SK-N-SH treated with all-trans-retinoic acid at 6 μM for 48 hours (cell line): ENCODE measurements around the gene PRELID1.

ENCODE experiments used
- ATAC-seq: fragments of 200-7000 bp; cut with Tn5 transposase; 3 replicates; pipeline ENCODE4 v1.9.1; 2020; ENCODE audit warnings: mild to moderate bottlenecking, moderate library complexity
- ARNTL ChIP-seq: fragments of 450-650 bp; formaldehyde crosslinking; IDR thresholded peaks from 2 replicates; pipeline ENCODE4 v1.5.0; 2020; ENCODE audit warnings: low read depth, mild to moderate bottlenecking, moderate library complexity, borderline replicate concordance
- BACH2 ChIP-seq: fragments of 250-450 bp; sonication (Bioruptor Pico); IDR thresholded peaks from 2 replicates; pipeline ENCODE4 v1.9.0; 2021; ENCODE audit warnings: mild to moderate bottlenecking, borderline replicate concordance
- CREB5 ChIP-seq: fragments of 250-450 bp; sonication (Bioruptor Pico); IDR thresholded peaks from 2 replicates; pipeline ENCODE4 v1.5.1; 2020; ENCODE audit warnings: low read depth, mild to moderate bottlenecking, moderate library complexity
- CSDC2 ChIP-seq: fragments of 250-450 bp; sonication (Bioruptor Pico); IDR thresholded peaks from 2 replicates; pipeline ENCODE4 v1.5.0; 2020; ENCODE audit warnings: mild to moderate bottlenecking, moderate library complexity
- CSRNP3 ChIP-seq: fragments of 250-450 bp; sonication (Bioruptor Pico); IDR thresholded peaks from 2 replicates; pipeline ENCODE4 v1.5.1; 2021; ENCODE audit warnings: mild to moderate bottlenecking, moderate library complexity
- ESRRG ChIP-seq: fragments of 250-450 bp; sonication (Bioruptor Pico); IDR thresholded peaks from 2 replicates; pipeline ENCODE4 v1.6.1; 2021; ENCODE audit warnings: mild to moderate bottlenecking
- GLIS3 ChIP-seq: fragments of 250-450 bp; sonication (Bioruptor Pico); IDR thresholded peaks from 2 replicates; pipeline ENCODE4 v1.5.0; 2020; ENCODE audit warnings: mild to moderate bottlenecking, moderate library complexity
- ISL1 ChIP-seq: fragments of 250-450 bp; sonication (Bioruptor Pico); IDR thresholded peaks from 2 replicates; pipeline ENCODE4 v2.1.2; 2022; ENCODE audit warnings: mild to moderate bottlenecking, moderate library complexity
- OSR1 ChIP-seq: fragments of 250-450 bp; sonication (Bioruptor Pico); IDR thresholded peaks from 2 replicates; pipeline ENCODE4 v1.8.0; 2022; ENCODE audit warnings: moderate library complexity, mild to moderate bottlenecking, inconsistent platforms
- PATZ1 ChIP-seq: fragments of 250-450 bp; sonication (Bioruptor Pico); IDR thresholded peaks from 2 replicates; pipeline ENCODE4 v1.8.0; 2020; ENCODE audit warnings: mild to moderate bottlenecking, moderate library complexity, borderline replicate concordance
- PPARA ChIP-seq: fragments of 250-450 bp; sonication (Bioruptor Pico); IDR thresholded peaks from 2 replicates; pipeline ENCODE4 v1.5.0; 2020; ENCODE audit warnings: mild to moderate bottlenecking, borderline replicate concordance
- RARB ChIP-seq: fragments of 250-450 bp; sonication (Bioruptor Pico); IDR thresholded peaks from 2 replicates; pipeline ENCODE4 v1.8.0; 2021; ENCODE audit warnings: mild to moderate bottlenecking, moderate library complexity
- SNAI2 ChIP-seq: fragments of 250-450 bp; sonication (Bioruptor Pico); IDR thresholded peaks from 2 replicates; pipeline ENCODE4 v1.5.0; 2020; ENCODE audit warnings: mild to moderate bottlenecking, moderate library complexity
- TCF4 ChIP-seq: fragments of 250-450 bp; sonication (Bioruptor Pico); IDR thresholded peaks from 2 replicates; pipeline ENCODE4 v1.8.0; 2021; ENCODE audit warnings: mild to moderate bottlenecking, moderate library complexity, borderline replicate concordance
- TOX ChIP-seq: fragments of 250-450 bp; sonication (Bioruptor Pico); IDR thresholded peaks from 2 replicates; pipeline ENCODE4 v1.8.0; 2021; ENCODE audit warnings: mild to moderate bottlenecking, moderate library complexity, borderline replicate concordance
- TSHZ2 ChIP-seq: fragments of 250-450 bp; sonication (Bioruptor Pico); IDR thresholded peaks from 2 replicates; pipeline ENCODE4 v1.5.0; 2020; ENCODE audit warnings: mild to moderate bottlenecking, moderate library complexity
- ZC3H10 ChIP-seq: fragments of 250-450 bp; sonication (Bioruptor Pico); IDR thresholded peaks from 2 replicates; pipeline ENCODE4 v1.5.1; 2021; ENCODE audit warnings: mild to moderate bottlenecking, moderate library complexity
- ZFP3 ChIP-seq: fragments of 250-450 bp; sonication (Bioruptor Pico); IDR thresholded peaks from 2 replicates; pipeline ENCODE4 v1.5.0; 2020; ENCODE audit warnings: mild to moderate bottlenecking, moderate library complexity
- ZFP30 ChIP-seq: fragments of 450-650 bp; formaldehyde crosslinking; IDR thresholded peaks from 2 replicates; pipeline ENCODE4 v1.5.0; 2022; ENCODE audit warnings: mild to moderate bottlenecking, moderate library complexity
- ZNF565 ChIP-seq: fragments of 450-650 bp; formaldehyde crosslinking; conservative IDR thresholded peaks from 2 replicates; pipeline ENCODE4 v1.5.0; 2020; ENCODE audit warnings: low read depth, mild to moderate bottlenecking, moderate library complexity
- ZNF70 ChIP-seq: fragments of 450-650 bp; formaldehyde crosslinking; IDR thresholded peaks from 2 replicates; pipeline ENCODE4 v1.5.0; 2020; ENCODE audit warnings: mild to moderate bottlenecking, moderate library complexity
- ZNF8 ChIP-seq: fragments of 450-650 bp; formaldehyde crosslinking; IDR thresholded peaks from 2 replicates; pipeline ENCODE4 v1.5.0; 2020; ENCODE audit warnings: mild to moderate bottlenecking, moderate library complexity
- TF ChIP-seq, protein P1 (sequence below): fragments of 250-450 bp; sonication (Bioruptor Pico); IDR thresholded peaks from 2 replicates; pipeline ENCODE4 v1.8.0; 2021; ENCODE audit warnings: low read depth, mild to moderate bottlenecking, moderate library complexity, borderline replicate concordance

Gene PRELID1

GRCh38 chr5:177290816-177291596 lies 12.6 kb upstream of the PRELID1 start:
- TF ChIP-seq ZNF565 (CRISPR knock-in tag) (no peak), OSR1 (CRISPR knock-in tag) (no peak), ZFP30 (no peak), ESRRG (CRISPR knock-in tag) (no peak), ZNF70 (CRISPR knock-in tag) (no peak), TOX (CRISPR knock-in tag) (no peak), GLIS3 (CRISPR knock-in tag) (no peak), CREB5 (CRISPR knock-in tag) (no peak), PPARA (no peak), ISL1 (no peak), ZFP3 (no peak), ARNTL (CRISPR knock-in tag) (no peak), ZNF8 (CRISPR knock-in tag) (no peak)
- TF ChIP-seq, all 23 proteins: peak for 0
- ATAC-seq = no peak

DNA sequence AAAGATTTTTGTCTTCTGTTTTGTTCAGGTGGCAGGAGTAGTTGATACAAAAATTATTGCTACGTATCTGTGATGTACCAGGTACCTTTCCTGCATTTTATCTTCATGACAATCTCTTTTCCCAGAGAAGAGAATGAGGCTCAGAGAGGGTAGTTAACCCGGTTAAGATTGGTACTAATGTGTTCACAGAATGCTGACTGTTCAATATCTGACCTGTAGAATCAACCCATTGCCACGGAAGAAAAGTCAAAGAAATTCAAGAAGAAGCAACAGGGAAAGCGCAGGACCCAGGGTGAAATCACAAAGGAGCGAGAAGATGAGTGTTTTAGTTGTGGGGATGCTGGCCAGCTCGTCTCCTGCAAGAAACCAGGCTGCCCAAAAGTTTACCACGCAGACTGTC lies 11.9 kb upstream of the PRELID1 start:
- TF ChIP-seq OSR1 (CRISPR knock-in tag) (no peak), ZFP3 (no peak), ZC3H10 (no peak), CSRNP3 (CRISPR knock-in tag) (no peak), ZNF565 (CRISPR knock-in tag) (no peak), BACH2 (no peak), PPARA (no peak), PATZ1 (CRISPR knock-in tag) (no peak), TSHZ2 (CRISPR knock-in tag) (no peak), RARB (no peak), ARNTL (CRISPR knock-in tag) (no peak), GLIS3 (CRISPR knock-in tag) (no peak), ESRRG (CRISPR knock-in tag) (no peak), ZNF70 (CRISPR knock-in tag) (no peak), CSDC2 (CRISPR knock-in tag) (no peak), TCF4 (CRISPR knock-in tag) (no peak), SNAI2 (CRISPR knock-in tag) (no peak), ZFP30 (no peak), ISL1 (no peak)
- TF ChIP-seq, protein P1, sequence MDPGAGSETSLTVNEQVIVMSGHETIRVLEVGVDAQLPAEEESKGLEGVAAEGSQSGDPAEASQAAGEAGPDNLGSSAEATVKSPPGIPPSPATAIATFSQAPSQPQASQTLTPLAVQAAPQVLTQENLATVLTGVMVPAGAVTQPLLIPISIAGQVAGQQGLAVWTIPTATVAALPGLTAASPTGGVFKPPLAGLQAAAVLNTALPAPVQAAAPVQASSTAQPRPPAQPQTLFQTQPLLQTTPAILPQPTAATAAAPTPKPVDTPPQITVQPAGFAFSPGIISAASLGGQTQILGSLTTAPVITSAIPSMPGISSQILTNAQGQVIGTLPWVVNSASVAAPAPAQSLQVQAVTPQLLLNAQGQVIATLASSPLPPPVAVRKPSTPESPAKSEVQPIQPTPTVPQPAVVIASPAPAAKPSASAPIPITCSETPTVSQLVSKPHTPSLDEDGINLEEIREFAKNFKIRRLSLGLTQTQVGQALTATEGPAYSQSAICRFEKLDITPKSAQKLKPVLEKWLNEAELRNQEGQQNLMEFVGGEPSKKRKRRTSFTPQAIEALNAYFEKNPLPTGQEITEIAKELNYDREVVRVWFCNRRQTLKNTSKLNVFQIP = no peak
- ATAC-seq = no peak
